A549 (cell line): ENCODE data around the gene NMNAT2.

Experiments used
- BHLHE40 ChIP-seq: IDR thresholded peaks from 2 replicates; pipeline ENCODE4 v1.6.1; 2012; ENCODE audit warnings: low read depth, low read length, inconsistent platforms
- CEBPB ChIP-seq, 2 experiments: fragments of >200 bp in 1 of 2; sonication (Bioruptor Twin) in 1 of 2; formaldehyde crosslinking in 1 of 2; IDR thresholded peaks; 2 replicates each; pipeline ENCODE4 v1.6.1; 2012 to 2016
- CHD2 ChIP-seq: fragments of 150-350 bp; IDR thresholded peaks from 2 replicates; pipeline ENCODE4 v1.6.1; 2014; ENCODE audit warnings: low read length; ENCODE audit not compliant: partially characterized antibody
- EHF ChIP-seq: fragments of 250-450 bp; sonication (Bioruptor Pico); IDR thresholded peaks from 2 replicates; pipeline ENCODE4 v1.5.0; 2020; ENCODE audit warnings: mild to moderate bottlenecking
- RAD21 ChIP-seq, 2 experiments: fragments of >200 bp in 1 of 2; sonication (Bioruptor Twin) in 1 of 2; formaldehyde crosslinking in 1 of 2; IDR thresholded peaks in 1 of 2; conservative IDR thresholded peaks in 1 of 2; 2 replicates in 1 of 2; 3 replicates in 1 of 2; pipeline ENCODE4 v1.6.1; 2012 to 2018; ENCODE audit warnings: inconsistent platforms in 1 of 2
- SMC3 ChIP-seq: fragments of >200 bp; sonication (Bioruptor Twin); formaldehyde crosslinking; IDR thresholded peaks from 3 replicates; pipeline ENCODE4 v1.6.1; 2018; ENCODE audit warnings: inconsistent platforms
- TF ChIP-seq, protein P1 (sequence below): fragments of >200 bp; sonication (Bioruptor Twin); formaldehyde crosslinking; IDR thresholded peaks from 3 replicates; pipeline ENCODE4 v1.5.1; 2016
- TF ChIP-seq, protein P2 (sequence below): IDR thresholded peaks from 2 replicates; pipeline ENCODE4 v1.6.1; 2012; ENCODE audit warnings: low read depth, borderline replicate concordance

DNA sequence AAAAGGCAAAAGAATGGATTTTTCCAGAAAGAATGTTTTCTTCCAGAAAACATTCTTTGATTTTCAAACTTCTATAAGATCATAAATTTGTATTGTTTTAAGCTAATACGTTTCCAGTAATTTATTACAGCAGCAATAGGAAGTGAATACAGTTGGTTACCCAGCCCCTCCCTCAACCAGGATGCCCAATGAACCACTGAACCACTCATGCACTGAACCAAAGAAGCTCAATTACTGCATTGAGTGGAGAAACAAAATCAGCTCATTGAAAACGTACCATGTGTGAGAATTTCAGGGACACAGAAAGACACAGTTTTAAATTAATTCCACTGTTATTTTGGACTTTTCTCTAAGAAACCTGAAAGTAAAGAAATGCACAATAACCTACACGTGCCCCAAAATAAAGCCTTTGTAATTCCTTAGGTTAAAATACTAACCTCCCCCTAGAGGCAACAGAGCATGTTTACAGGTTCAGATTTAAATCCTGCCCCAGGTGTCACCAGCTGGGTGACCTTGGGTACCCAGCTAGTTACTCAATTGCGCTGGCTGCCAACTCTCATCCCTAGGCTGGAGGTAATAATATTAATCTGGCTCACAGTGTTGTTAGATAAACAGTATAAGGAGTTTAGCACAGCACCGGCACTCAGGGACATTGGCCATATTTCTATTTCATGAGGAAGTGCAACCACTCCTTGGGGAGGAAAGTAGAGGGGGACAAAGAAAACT lies 111.7 kb downstream of the NMNAT2 start:
- TF ChIP-seq RAD21 (conservative IDR thresholded peaks at IDR 0.05 in 1 of 2, IDR thresholded peaks at IDR 0.05 in 1 of 2) (no peak), BHLHE40 (no peak), SMC3 (no peak), CHD2 (no peak), CEBPB (IDR thresholded peaks at IDR 0.05) (no peak), EHF (CRISPR knock-in tag) (no peak)
- TF ChIP-seq, protein P1, sequence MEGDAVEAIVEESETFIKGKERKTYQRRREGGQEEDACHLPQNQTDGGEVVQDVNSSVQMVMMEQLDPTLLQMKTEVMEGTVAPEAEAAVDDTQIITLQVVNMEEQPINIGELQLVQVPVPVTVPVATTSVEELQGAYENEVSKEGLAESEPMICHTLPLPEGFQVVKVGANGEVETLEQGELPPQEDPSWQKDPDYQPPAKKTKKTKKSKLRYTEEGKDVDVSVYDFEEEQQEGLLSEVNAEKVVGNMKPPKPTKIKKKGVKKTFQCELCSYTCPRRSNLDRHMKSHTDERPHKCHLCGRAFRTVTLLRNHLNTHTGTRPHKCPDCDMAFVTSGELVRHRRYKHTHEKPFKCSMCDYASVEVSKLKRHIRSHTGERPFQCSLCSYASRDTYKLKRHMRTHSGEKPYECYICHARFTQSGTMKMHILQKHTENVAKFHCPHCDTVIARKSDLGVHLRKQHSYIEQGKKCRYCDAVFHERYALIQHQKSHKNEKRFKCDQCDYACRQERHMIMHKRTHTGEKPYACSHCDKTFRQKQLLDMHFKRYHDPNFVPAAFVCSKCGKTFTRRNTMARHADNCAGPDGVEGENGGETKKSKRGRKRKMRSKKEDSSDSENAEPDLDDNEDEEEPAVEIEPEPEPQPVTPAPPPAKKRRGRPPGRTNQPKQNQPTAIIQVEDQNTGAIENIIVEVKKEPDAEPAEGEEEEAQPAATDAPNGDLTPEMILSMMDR: peak; percentile 32; the same call in 2 of the 3 replicates
- TF ChIP-seq, protein P2, sequence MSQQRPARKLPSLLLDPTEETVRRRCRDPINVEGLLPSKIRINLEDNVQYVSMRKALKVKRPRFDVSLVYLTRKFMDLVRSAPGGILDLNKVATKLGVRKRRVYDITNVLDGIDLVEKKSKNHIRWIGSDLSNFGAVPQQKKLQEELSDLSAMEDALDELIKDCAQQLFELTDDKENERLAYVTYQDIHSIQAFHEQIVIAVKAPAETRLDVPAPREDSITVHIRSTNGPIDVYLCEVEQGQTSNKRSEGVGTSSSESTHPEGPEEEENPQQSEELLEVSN: no peak
